Ammon's horn (tissue), 1 donor: ENCODE measurements around the gene NEMP1.
"Not testable (repeated sequence)": the region's sequence is repeated elsewhere in the genome, so short reads cannot be mapped to it uniquely, and the experiment has no call there.

Experiments used
- DNase-seq: peaks from one replicate; pipeline ENCODE4 v3.0.0-alpha.2; 2016; ENCODE audit warnings: low spot score

The NEMP1 gene

GRCh38 chr12:57053901-57054300, 24.7 kb downstream of the NEMP1 start:
- DNase-seq: not testable (repeated sequence)

GRCh38 chr12:57053146-57053545, 25.4 kb downstream of the NEMP1 start:
- not testable (repeated sequence) for DNase-seq

- no peak for DNase-seq
Measured at GRCh38 chr12:57051011-57051410, 27.6 kb downstream of the NEMP1 start.

- no peak for DNase-seq
Measured at GRCh38 chr12:57049890-57050289, 28.7 kb downstream of the NEMP1 start, which contains the start of gene MYO1A. MYO1A (minus strand) TSS chr12:57050129; CDS start chr12:57048323, 1,806 bp downstream.

- no peak for DNase-seq
Measured at GRCh38 chr12:57049119-57049446, 29.5 kb downstream of the NEMP1 start.

- DNase-seq: no peak
Measured at GRCh38 chr12:57048423-57049118, 30.0 kb downstream of the NEMP1 start.

GRCh38 chr12:57047981-57048380, 30.6 kb downstream of the NEMP1 start:
- no peak for DNase-seq

- peak; percentile 33 for DNase-seq
Measured at GRCh38 chr12:57046947-57047890, 31.4 kb downstream of the NEMP1 start.

GRCh38 chr12:57046086-57046791, 32.4 kb downstream of the NEMP1 start:
- DNase-seq: no peak

GRCh38 chr12:57044889-57045288, 33.7 kb downstream of the NEMP1 start:
- no peak for DNase-seq

- DNase-seq: no peak
Measured at GRCh38 chr12:57044468-57044867, 34.1 kb downstream of the NEMP1 start.

- no peak for DNase-seq
Measured at GRCh38 chr12:57042695-57043094, 35.9 kb downstream of the NEMP1 start.

- DNase-seq: no peak
Measured at GRCh38 chr12:57040750-57041149, 37.8 kb downstream of the NEMP1 start.

GRCh38 chr12:57040211-57040610, 38.4 kb downstream of the NEMP1 start:
- DNase-seq: no peak

- no peak for DNase-seq
Measured at GRCh38 chr12:57039016-57039798, 39.4 kb downstream of the NEMP1 start.

GRCh38 chr12:57037264-57037663, 41.3 kb downstream of the NEMP1 start:
- DNase-seq: no peak

GRCh38 chr12:57033431-57033830, 45.2 kb downstream of the NEMP1 start:
- no peak for DNase-seq

GRCh38 chr12:57031789-57032188, 46.8 kb downstream of the NEMP1 start:
- no peak for DNase-seq

GRCh38 chr12:57031138-57031725, 47.4 kb downstream of the NEMP1 start:
- DNase-seq: no peak

- DNase-seq: no peak
Measured at GRCh38 chr12:57029457-57029856, 49.1 kb downstream of the NEMP1 start.

- DNase-seq: no peak
Measured at GRCh38 chr12:57027805-57028153, 50.8 kb downstream of the NEMP1 start.
